H9 (cell line): ENCODE measurements around the gene TM9SF1. TPM values are rescaled to one million over a fixed set of nuclear protein-coding genes. Genes with fewer than 3 reads are reported as not detected.

Experiments
- DNase-seq: peaks from one replicate; pipeline ENCODE4 v3.0.0-alpha.2; 2017
- H2AFZ ChIP-seq: one replicate; pipeline ENCODE4 v1.6.1; 2013; ENCODE audit warnings: mild to moderate bottlenecking, low read length, control low read depth, moderate library complexity
- H2AK5ac ChIP-seq: 2 replicates; pipeline ENCODE4 v1.6.1; 2013; ENCODE audit warnings: low read length, control low read depth, mixed read lengths; ENCODE audit not compliant: insufficient read length
- H2BK120ac ChIP-seq: one replicate; pipeline ENCODE4 v1.6.1; 2013; ENCODE audit warnings: low read depth, mild to moderate bottlenecking, low read length, control low read depth, inconsistent platforms; ENCODE audit not compliant: poor library complexity, severe bottlenecking
- H2BK12ac ChIP-seq: 2 replicates; pipeline ENCODE4 v1.6.1; 2013; ENCODE audit warnings: low read length, control low read depth, mixed read lengths, low read depth; ENCODE audit not compliant: insufficient read length
- H2BK15ac ChIP-seq: 2 replicates; pipeline ENCODE4 v1.6.1; 2013; ENCODE audit warnings: low read depth, low read length, control low read depth
- H2BK20ac ChIP-seq: one replicate; pipeline ENCODE4 v1.6.1; 2013; ENCODE audit warnings: low read depth, mild to moderate bottlenecking, low read length, control low read depth, inconsistent platforms; ENCODE audit not compliant: poor library complexity, severe bottlenecking
- H2BK5ac ChIP-seq: 2 replicates; pipeline ENCODE4 v1.6.1; 2013; ENCODE audit warnings: low read length, control low read depth, mixed read lengths; ENCODE audit not compliant: insufficient read length
- H3K14ac ChIP-seq: 2 replicates; pipeline ENCODE4 v1.6.1; 2013; ENCODE audit warnings: low read length, control low read depth; ENCODE audit not compliant: insufficient read depth
- H3K18ac ChIP-seq: 2 replicates; pipeline ENCODE4 v1.6.1; 2013; ENCODE audit warnings: low read depth, mild to moderate bottlenecking, mixed read lengths, low read length, control low read depth; ENCODE audit not compliant: insufficient read length
- H3K23ac ChIP-seq: 2 replicates; pipeline ENCODE4 v1.6.1; 2013; ENCODE audit warnings: low read length, control low read depth, mixed read lengths, low read depth; ENCODE audit not compliant: insufficient read length
- H3K23me2 ChIP-seq: 2 replicates; pipeline ENCODE4 v1.6.1; 2013; ENCODE audit warnings: low read depth, mild to moderate bottlenecking, mixed read lengths, low read length, control low read depth; ENCODE audit not compliant: insufficient read length, poor library complexity, severe bottlenecking
- H3K27ac ChIP-seq: 2 replicates; pipeline ENCODE4 v1.5.1; 2013; ENCODE audit warnings: low read length, control low read depth, mixed read lengths, low read depth; ENCODE audit not compliant: insufficient read length
- H3K27me3 ChIP-seq: 2 replicates; pipeline ENCODE4 v1.6.1; 2013; ENCODE audit warnings: low read length, control low read depth, inconsistent platforms; ENCODE audit not compliant: insufficient read depth
- H3K4ac ChIP-seq: 2 replicates; pipeline ENCODE4 v1.6.1; 2013; ENCODE audit warnings: low read depth, mild to moderate bottlenecking, control low read depth, inconsistent platforms, low read length, moderate library complexity
- H3K4me1 ChIP-seq: 2 replicates; pipeline ENCODE4 v1.6.1; 2013; ENCODE audit warnings: low read length, control low read depth, inconsistent platforms; ENCODE audit not compliant: insufficient read depth
- H3K4me2 ChIP-seq: 2 replicates; pipeline ENCODE4 v1.6.1; 2013; ENCODE audit warnings: low read length, control low read depth, mixed read lengths; ENCODE audit not compliant: insufficient read length, insufficient read depth
- H3K56ac ChIP-seq: 2 replicates; pipeline ENCODE4 v1.6.1; 2013; ENCODE audit warnings: low read depth, mild to moderate bottlenecking, mixed read lengths, low read length, control low read depth; ENCODE audit not compliant: insufficient read length
- H3K79me1 ChIP-seq: 2 replicates; pipeline ENCODE4 v1.6.1; 2013; ENCODE audit warnings: low read depth, mild to moderate bottlenecking, moderate library complexity, low read length, control low read depth, inconsistent platforms; ENCODE audit not compliant: insufficient read depth, poor library complexity, severe bottlenecking
- H3K79me2 ChIP-seq: 2 replicates; pipeline ENCODE4 v1.6.1; 2013; ENCODE audit warnings: low read length, control low read depth, inconsistent platforms; ENCODE audit not compliant: insufficient read depth
- H3K9ac ChIP-seq: 2 replicates; pipeline ENCODE4 v1.6.1; 2013; ENCODE audit warnings: low read length, control low read depth, mixed read lengths; ENCODE audit not compliant: insufficient read length; ENCODE audit errors: extremely low read depth
- H3K9me3 ChIP-seq: one replicate; pipeline ENCODE4 v1.6.1; 2013; ENCODE audit warnings: low read depth, low read length, inconsistent platforms; ENCODE audit not compliant: control insufficient read depth
- H3T11ph ChIP-seq: one replicate; pipeline ENCODE4 v1.6.1; 2013; ENCODE audit warnings: mild to moderate bottlenecking, low read length, control low read depth, inconsistent platforms
- H4K20me1 ChIP-seq: one replicate; pipeline ENCODE4 v1.6.1; 2013; ENCODE audit not compliant: control insufficient read depth, insufficient read length, insufficient read depth
- H4K5ac ChIP-seq: 2 replicates; pipeline ENCODE4 v1.6.1; 2013; ENCODE audit warnings: low read depth, mild to moderate bottlenecking, mixed read lengths, low read length, control low read depth; ENCODE audit not compliant: insufficient read length
- H4K8ac ChIP-seq: replicated peaks from 2 replicates; pipeline ENCODE4 v1.6.1; 2013; ENCODE audit warnings: low read length, control low read depth, mixed read lengths, low read depth; ENCODE audit not compliant: insufficient read length
- H4K91ac ChIP-seq: 2 replicates; pipeline ENCODE4 v1.6.1; 2013; ENCODE audit warnings: low read depth, mild to moderate bottlenecking, moderate library complexity, mixed read lengths, low read length, control low read depth; ENCODE audit not compliant: insufficient read length
- H3K27ac Mint-ChIP-seq, 3 experiments: 2 replicates in 2 of 3; 3 replicates in 1 of 3; pipeline ENCODE4 v1.8.0; 2020 to 2021; ENCODE audit warnings: mixed read lengths in 3 of 3, mild to moderate bottlenecking in 1 of 3, moderate library complexity in 1 of 3
- H3K27me3 Mint-ChIP-seq: 2 replicates; pipeline ENCODE4 v1.8.0; 2021; ENCODE audit warnings: low read depth, mild to moderate bottlenecking, moderate library complexity, mixed read lengths
- H3K36me3 Mint-ChIP-seq, 3 experiments: 2 replicates in 2 of 3; 3 replicates in 1 of 3; pipeline ENCODE4 v1.8.0; 2020 to 2021; ENCODE audit warnings: low read depth in 3 of 3, mixed read lengths in 3 of 3; ENCODE audit not compliant: insufficient read depth in 1 of 3
- H3K4me1 Mint-ChIP-seq, 2 experiments: 2 replicates each; pipeline ENCODE4 v1.8.0; 2020; ENCODE audit warnings: mixed read lengths in 2 of 2
- H3K4me3 Mint-ChIP-seq, 2 experiments: 2 replicates in 1 of 2; 3 replicates in 1 of 2; pipeline ENCODE4 v1.8.0; 2020 to 2021; ENCODE audit warnings: mild to moderate bottlenecking in 2 of 2, mixed read lengths in 2 of 2, moderate library complexity in 1 of 2
- H3K9me3 Mint-ChIP-seq, 2 experiments: 2 replicates in 1 of 2; 3 replicates in 1 of 2; pipeline ENCODE4 v1.8.0; 2020; ENCODE audit warnings: mild to moderate bottlenecking in 2 of 2, mixed read lengths in 2 of 2, moderate library complexity in 1 of 2
- CTCF ChIP-seq: fragments of 200-600 bp; sonication (generic); conservative IDR thresholded peaks from 3 replicates; pipeline ENCODE4 v1.8.0; 2021; ENCODE audit warnings: antibody characterized with exemption, mild to moderate bottlenecking
- WGBS: extraction: QIAGEN DNeasy Blood & Tissue Kit; methylation state at CpG from one replicate; pipeline ENCODE4 v1.1.7; 2013; ENCODE audit warnings: missing lambda C conversion rate, low lambda C conversion rate, mixed read lengths; ENCODE audit not compliant: insufficient read length; ENCODE audit errors: extremely low coverage; 5-methylcytosine and 5-hydroxymethylcytosine counted together
- total RNA-seq: library from RNA; stranded (reverse); gene quantifications from 2 replicates; pipeline ENCODE4 v1.2.1, GENCODE V29; 2021

Gene TM9SF1
- total RNA-seq, 1 experiment from 2014 or later = 31.6 TPM

- Histone ChIP-seq H3K79me1 (peaks cover 4% of the 10 kb centered on the region), H3K9me3 (no peaks in the 10 kb centered on the region), H2BK5ac (no peak overlapping the region), H2AFZ (no peak overlapping the region), H3K23me2 (peaks cover 15% of the 10 kb centered on the region), H4K8ac (no peak overlapping the region), H3K23ac (no peak overlapping the region), H3K14ac (no peak overlapping the region), H3K18ac (no peak overlapping the region), H2BK120ac (no peak overlapping the region), H3K56ac (no peak overlapping the region), H4K20me1 (no peaks in the 10 kb centered on the region), H3K27me3 (no peaks in the 10 kb centered on the region), H2BK20ac (no peak overlapping the region), H4K91ac (no peak overlapping the region), H2AK5ac (no peak overlapping the region), H3K4ac (no peak overlapping the region), H3T11ph (no peak overlapping the region), H2BK12ac (no peak overlapping the region), H4K5ac (no peak overlapping the region), H3K4me2 (no peak overlapping the region), H3K79me2 (peaks cover 8% of the 10 kb centered on the region; the same call in 1 of the 2 replicates), H2BK15ac (no peak overlapping the region), H3K27ac (no peak overlapping the region), H3K9ac (no peak overlapping the region), H3K4me1 (no peaks in the 10 kb centered on the region)
- Mint-ChIP-seq H3K9me3 (no peaks in the 10 kb centered on the region), H3K27ac (no peak overlapping the region), H3K36me3 (peaks cover 36 to 69% (median 63%) of the 10 kb centered on the region in 3 experiments), H3K4me3 (no peak overlapping the region; a peak in 1 of 5 replicates), H3K27me3 (no peaks in the 10 kb centered on the region), H3K4me1 (peaks cover 13 to 16% of the 10 kb centered on the region in 2 experiments)
- no peak for TF ChIP-seq CTCF
- no peak for DNase-seq
- WGBS = no CpG with 5 or more reads among the region's 9 CpGs
Measured at GRCh38 chr14:24150993-24151392, 44.2 kb downstream of the TM9SF1 start.
